ENCODE results near the gene PLEKHM1.
A peak's percentile ranks its signal among the peaks of the same experiment; 100 is the strongest.
"Not testable (repeated sequence)": the region's sequence is repeated elsewhere in the genome, so short reads cannot be mapped to it uniquely, and the experiment has no call there.

Gene PLEKHM1

GRCh38 chr17:45448483-45448882 lies 42.0 kb downstream of the PLEKHM1 start:
- not testable (repeated sequence) for H3K4me3 Mint-ChIP-seq; H3K36me3 Mint-ChIP-seq; H3K9me3 Mint-ChIP-seq (ENCODE audit: low read depth); H3K27ac Mint-ChIP-seq; H3K27me3 Mint-ChIP-seq
- H3K4me1 Mint-ChIP-seq (ENCODE audit: low read depth) = peaks cover 11% of the 10 kb centered on the region

DNA sequence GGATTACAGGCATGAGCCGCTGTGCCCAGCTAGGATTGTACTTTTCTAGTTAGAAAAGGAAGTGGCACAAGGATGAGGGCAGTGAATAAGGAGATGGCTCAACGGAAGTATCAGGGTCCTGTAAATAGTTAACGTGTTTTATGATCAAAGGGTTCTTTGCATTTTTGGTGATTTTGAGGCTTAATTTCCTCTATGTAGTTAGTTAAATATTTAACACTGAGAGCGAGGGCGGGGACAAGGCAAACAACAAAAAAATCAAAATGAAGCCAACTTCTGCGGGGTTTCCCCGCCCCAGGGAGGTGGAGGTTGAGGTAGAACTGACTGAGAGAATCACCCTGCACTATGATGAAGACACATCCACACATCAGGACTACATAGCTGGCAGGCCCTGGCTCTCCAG lies 42.5 kb downstream of the PLEKHM1 start:
- peaks cover 11% of the 10 kb centered on the region for H3K4me1 Mint-ChIP-seq (ENCODE audit: low read depth)
- H3K4me3 Mint-ChIP-seq; H3K36me3 Mint-ChIP-seq; H3K27ac Mint-ChIP-seq; H3K9me3 Mint-ChIP-seq (ENCODE audit: low read depth); H3K27me3 Mint-ChIP-seq: not testable (repeated sequence)

- not testable (repeated sequence) for H3K27ac Mint-ChIP-seq; H3K9me3 Mint-ChIP-seq (ENCODE audit: low read depth); H3K4me3 Mint-ChIP-seq; H3K27me3 Mint-ChIP-seq; H3K36me3 Mint-ChIP-seq
- H3K4me1 Mint-ChIP-seq (ENCODE audit: low read depth) = peaks cover 11% of the 10 kb centered on the region
These were observed 42.9 kb downstream of the PLEKHM1 start for GRCh38 chr17:45447650-45448049.

- H3K36me3 Mint-ChIP-seq; H3K27me3 Mint-ChIP-seq; H3K27ac Mint-ChIP-seq; H3K9me3 Mint-ChIP-seq (ENCODE audit: low read depth); H3K4me3 Mint-ChIP-seq: not testable (repeated sequence)
- H3K4me1 Mint-ChIP-seq (ENCODE audit: low read depth) = peaks cover 11% of the 10 kb centered on the region
These were observed 43.5 kb downstream of the PLEKHM1 start for GRCh38 chr17:45446872-45447625.

- not testable (repeated sequence) for H3K27me3 Mint-ChIP-seq; H3K27ac Mint-ChIP-seq; H3K4me3 Mint-ChIP-seq; H3K36me3 Mint-ChIP-seq; H3K9me3 Mint-ChIP-seq (ENCODE audit: low read depth)
- peaks cover 12% of the 10 kb centered on the region for H3K4me1 Mint-ChIP-seq (ENCODE audit: low read depth)
These were observed 44.4 kb downstream of the PLEKHM1 start for GRCh38 chr17:45445901-45446743.

GRCh38 chr17:45444856-45445820 lies 45.4 kb downstream of the PLEKHM1 start:
- H3K4me1 Mint-ChIP-seq (ENCODE audit: low read depth) = peaks cover 18% of the 10 kb centered on the region
- H3K4me3 Mint-ChIP-seq; H3K36me3 Mint-ChIP-seq; H3K27ac Mint-ChIP-seq; H3K9me3 Mint-ChIP-seq (ENCODE audit: low read depth); H3K27me3 Mint-ChIP-seq: not testable (repeated sequence)

GRCh38 chr17:45444301-45444700 lies 46.2 kb downstream of the PLEKHM1 start:
- H3K36me3 Mint-ChIP-seq; H3K27ac Mint-ChIP-seq; H3K4me3 Mint-ChIP-seq; H3K9me3 Mint-ChIP-seq (ENCODE audit: low read depth); H3K27me3 Mint-ChIP-seq: not testable (repeated sequence)
- peaks cover 20% of the 10 kb centered on the region for H3K4me1 Mint-ChIP-seq (ENCODE audit: low read depth)

- H3K4me1 Mint-ChIP-seq (ENCODE audit: low read depth) = peaks cover 20% of the 10 kb centered on the region
- not testable (repeated sequence) for H3K36me3 Mint-ChIP-seq; H3K9me3 Mint-ChIP-seq (ENCODE audit: low read depth); H3K4me3 Mint-ChIP-seq; H3K27ac Mint-ChIP-seq; H3K27me3 Mint-ChIP-seq
These were observed 46.9 kb downstream of the PLEKHM1 start for GRCh38 chr17:45443371-45444260.

- peaks cover 19% of the 10 kb centered on the region for H3K4me1 Mint-ChIP-seq (ENCODE audit: low read depth)
- H3K36me3 Mint-ChIP-seq = no peaks in the 10 kb centered on the region
- H3K27me3 Mint-ChIP-seq = no peaks in the 10 kb centered on the region
- H3K4me3 Mint-ChIP-seq = no peak overlapping the region
- peak overlapping the region; percentile 41 for H3K27ac Mint-ChIP-seq
- no peaks in the 10 kb centered on the region for H3K9me3 Mint-ChIP-seq (ENCODE audit: low read depth)
These were observed 48.8 kb downstream of the PLEKHM1 start for GRCh38 chr17:45441526-45442310.

DNA sequence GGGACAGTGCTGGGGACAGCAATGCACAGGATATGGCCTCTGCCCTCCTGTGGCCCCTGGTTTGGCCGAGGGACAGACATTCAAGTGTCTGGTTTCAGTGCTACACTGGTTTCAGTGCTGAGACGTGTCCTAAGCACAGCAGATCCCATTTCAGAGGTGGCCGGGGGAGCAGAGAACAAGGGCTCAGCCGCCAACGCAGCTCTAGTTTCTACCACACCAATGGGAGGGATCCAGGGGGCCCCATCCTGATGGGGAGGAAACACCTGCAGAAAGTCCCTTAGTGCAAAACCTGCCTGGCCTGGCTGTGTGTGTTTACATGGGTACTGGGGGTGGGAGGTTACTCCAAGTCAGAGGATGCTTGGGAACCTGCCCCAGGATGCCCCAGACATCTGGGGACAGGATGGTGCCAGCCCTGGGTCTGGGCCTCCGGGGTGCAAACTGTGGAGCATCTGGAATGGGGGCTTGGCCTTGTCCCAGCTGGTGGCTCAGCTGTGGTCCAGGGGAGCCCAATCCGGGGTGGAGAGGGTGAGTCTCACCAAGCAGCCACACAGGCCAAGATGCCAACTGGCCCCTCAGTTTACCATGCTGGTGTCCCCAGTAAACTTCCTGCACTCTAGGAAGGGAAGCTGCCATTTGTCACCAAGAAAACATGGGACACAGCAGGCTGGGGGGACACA lies 49.5 kb downstream of the PLEKHM1 start:
- H3K27me3 Mint-ChIP-seq; H3K36me3 Mint-ChIP-seq; H3K9me3 Mint-ChIP-seq (ENCODE audit: low read depth); H3K27ac Mint-ChIP-seq; H3K4me3 Mint-ChIP-seq: not testable (repeated sequence)
- peaks cover 14% of the 10 kb centered on the region for H3K4me1 Mint-ChIP-seq (ENCODE audit: low read depth)

- no peak overlapping the region for H3K4me3 Mint-ChIP-seq
- H3K27ac Mint-ChIP-seq = no peak overlapping the region
- H3K27me3 Mint-ChIP-seq = no peaks in the 10 kb centered on the region
- peaks cover 10% of the 10 kb centered on the region for H3K4me1 Mint-ChIP-seq (ENCODE audit: low read depth)
- H3K9me3 Mint-ChIP-seq (ENCODE audit: low read depth) = no peaks in the 10 kb centered on the region
- H3K36me3 Mint-ChIP-seq = no peaks in the 10 kb centered on the region
These were observed 50.3 kb downstream of the PLEKHM1 start for GRCh38 chr17:45440161-45440778.

DNA sequence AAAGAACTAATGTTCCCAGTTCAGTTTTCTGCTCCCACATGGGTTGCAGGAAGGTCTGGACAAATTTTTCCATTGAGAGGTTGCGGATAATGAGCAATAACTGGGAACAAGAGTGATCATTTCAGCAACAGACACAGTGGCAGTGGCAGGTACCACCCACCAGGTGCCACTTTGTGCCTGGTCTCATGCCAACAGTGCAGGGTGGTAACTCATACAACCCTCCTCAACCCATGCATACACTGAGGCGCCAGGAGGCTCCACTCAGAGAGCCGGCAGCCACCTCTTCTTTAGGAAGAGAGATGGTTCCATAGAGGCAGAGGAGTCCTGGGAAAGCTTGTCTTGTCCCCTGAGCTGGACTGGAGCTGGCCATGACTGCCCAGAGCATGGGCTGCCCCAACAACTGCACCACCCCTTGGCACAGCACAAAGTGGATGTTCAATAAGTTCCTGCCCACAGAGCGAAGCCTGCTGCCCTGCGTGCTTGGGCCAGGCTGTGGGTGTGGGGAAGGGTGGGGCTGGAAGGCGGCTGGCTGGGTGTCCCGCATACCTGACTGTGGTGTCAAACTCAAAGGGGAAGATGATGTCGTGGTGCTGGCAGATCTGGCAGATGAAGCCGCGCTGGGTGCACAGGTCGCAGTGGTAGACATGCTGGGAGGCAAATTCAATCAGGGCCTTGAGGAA lies 51.5 kb downstream of the PLEKHM1 start:
- Mint-ChIP-seq H3K27ac (no peak overlapping the region), H3K27me3 (no peaks in the 10 kb centered on the region), H3K36me3 (no peaks in the 10 kb centered on the region), H3K4me1 (ENCODE audit: low read depth) (peaks cover 9% of the 10 kb centered on the region), H3K9me3 (ENCODE audit: low read depth) (no peaks in the 10 kb centered on the region), H3K4me3 (no peak overlapping the region)
